ENCODE data around the gene MAGI2.

Gene MAGI2

GRCh38 chr7:78770422-78771410 is 682.8 kb downstream of the MAGI2 start:
- no peak for DNase-seq

- no peak for DNase-seq
Measured at GRCh38 chr7:78769481-78770101, 683.9 kb downstream of the MAGI2 start.

- no peak for DNase-seq
Measured at GRCh38 chr7:78768859-78769258, 684.6 kb downstream of the MAGI2 start.

- DNase-seq: no peak
Measured at GRCh38 chr7:78765943-78766729, 687.3 kb downstream of the MAGI2 start.

- no peak for DNase-seq
Measured at GRCh38 chr7:78764571-78764970, 688.9 kb downstream of the MAGI2 start.

GRCh38 chr7:78762625-78763024 is 690.8 kb downstream of the MAGI2 start:
- no peak for DNase-seq

GRCh38 chr7:78760620-78761355 is 692.7 kb downstream of the MAGI2 start:
- no peak for DNase-seq

- no peak for DNase-seq
Measured at GRCh38 chr7:78752554-78752953, 700.9 kb downstream of the MAGI2 start.

- DNase-seq: no peak
Measured at GRCh38 chr7:78751253-78751652, 702.2 kb downstream of the MAGI2 start.

GRCh38 chr7:78749052-78749746 is 704.3 kb downstream of the MAGI2 start:
- DNase-seq: no peak

GRCh38 chr7:78747592-78747991 is 705.9 kb downstream of the MAGI2 start:
- no peak for DNase-seq

GRCh38 chr7:78746301-78746700 is 707.2 kb downstream of the MAGI2 start:
- no peak for DNase-seq

GRCh38 chr7:78742694-78743093 is 710.8 kb downstream of the MAGI2 start:
- no peak for DNase-seq

GRCh38 chr7:78736548-78736947 is 716.9 kb downstream of the MAGI2 start:
- DNase-seq: no peak

- no peak for DNase-seq
Measured at GRCh38 chr7:78734626-78735025, 718.8 kb downstream of the MAGI2 start.

- DNase-seq: no peak
Measured at GRCh38 chr7:78720066-78720465, 733.4 kb downstream of the MAGI2 start.

- DNase-seq: no peak
Measured at GRCh38 chr7:78718212-78718611, 735.3 kb downstream of the MAGI2 start.

- no peak for DNase-seq
Measured at GRCh38 chr7:78716876-78717275, 736.6 kb downstream of the MAGI2 start.

- no peak for DNase-seq
Measured at GRCh38 chr7:78714356-78714755, 739.1 kb downstream of the MAGI2 start.

- DNase-seq: no peak
Measured at GRCh38 chr7:78712111-78712510, 741.4 kb downstream of the MAGI2 start.

GRCh38 chr7:78709658-78710057 is 743.8 kb downstream of the MAGI2 start:
- no peak for DNase-seq

GRCh38 chr7:78704504-78704903 is 749.0 kb downstream of the MAGI2 start:
- no peak for DNase-seq

All from CD4-positive, alpha-beta T cell treated with Interleukin-17A for 4 hours (primary cell).